Measurements from ENCODE around the gene NDUFAF5. TPM values are rescaled to one million over a fixed set of nuclear protein-coding genes. Genes with fewer than 3 reads are reported as not detected.
A peak's percentile ranks its signal among the peaks of the same experiment; 100 is the strongest.

NDUFAF5 gene
- total RNA-seq, 6 experiments from 2014 or later, result 15.3 to 21.9 (median 18.0) TPM

- DNase-seq, result peak; percentile 49
- no peak overlapping the region for H3K4me3 Mint-ChIP-seq
- H3K4me1 Mint-ChIP-seq (ENCODE audit: low read depth), result peaks cover 25% of the 10 kb centered on the region; the same call in 1 of the 2 replicates
- H3K9me3 Mint-ChIP-seq, result no peaks in the 10 kb centered on the region
- TF ChIP-seq CTCF (IDR thresholded peaks at IDR 0.05), result no peak
- no peaks in the 10 kb centered on the region for H3K36me3 Mint-ChIP-seq (ENCODE audit: low read depth)
- H3K27me3 Mint-ChIP-seq (ENCODE audit: insufficient read depth), result no peaks in the 10 kb centered on the region; the same call in none of the 2 replicates
- peak overlapping the region; percentile 41; the same call in 1 of the 2 replicates for H3K27ac Mint-ChIP-seq
Observed at GRCh38 chr20:13852306-13852705, 67.5 kb downstream of the NDUFAF5 start.

GRCh38 chr20:13855613-13856012, 70.8 kb downstream of the NDUFAF5 start:
- Mint-ChIP-seq H3K27me3 (ENCODE audit: insufficient read depth) (no peaks in the 10 kb centered on the region; the same call in 1 of the 2 replicates), H3K27ac (no peak overlapping the region), H3K36me3 (ENCODE audit: low read depth) (peaks cover 4% of the 10 kb centered on the region), H3K9me3 (no peaks in the 10 kb centered on the region; the same call in 1 of the 2 replicates), H3K4me3 (no peak overlapping the region), H3K4me1 (ENCODE audit: low read depth) (peaks cover 27% of the 10 kb centered on the region; the same call in 1 of the 2 replicates)
- DNase-seq, result no peak
- no peak for TF ChIP-seq CTCF (IDR thresholded peaks at IDR 0.05)

- Mint-ChIP-seq H3K4me1 (ENCODE audit: low read depth) (peaks cover 26% of the 10 kb centered on the region; the same call in 1 of the 2 replicates), H3K4me3 (no peak overlapping the region), H3K36me3 (ENCODE audit: low read depth) (peaks cover 7% of the 10 kb centered on the region), H3K9me3 (no peaks in the 10 kb centered on the region; the same call in 1 of the 2 replicates), H3K27ac (no peak overlapping the region), H3K27me3 (ENCODE audit: insufficient read depth) (no peaks in the 10 kb centered on the region; the same call in 1 of the 2 replicates)
- TF ChIP-seq CTCF (IDR thresholded peaks at IDR 0.05), result no peak
- DNase-seq, result no peak
Observed at GRCh38 chr20:13856354-13856753, 71.5 kb downstream of the NDUFAF5 start.

- TF ChIP-seq CTCF (IDR thresholded peaks at IDR 0.05), result no peak
- Mint-ChIP-seq H3K4me3 (no peak overlapping the region), H3K4me1 (ENCODE audit: low read depth) (peaks cover 16% of the 10 kb centered on the region; the same call in 1 of the 2 replicates), H3K27ac (no peak overlapping the region), H3K27me3 (ENCODE audit: insufficient read depth) (no peaks in the 10 kb centered on the region), H3K9me3 (no peaks in the 10 kb centered on the region; the same call in 1 of the 2 replicates), H3K36me3 (ENCODE audit: low read depth) (peaks cover 7% of the 10 kb centered on the region)
- no peak for DNase-seq
Observed at GRCh38 chr20:13857304-13857703, 72.5 kb downstream of the NDUFAF5 start.

GRCh38 chr20:13857961-13858360, 73.1 kb downstream of the NDUFAF5 start:
- H3K36me3 Mint-ChIP-seq (ENCODE audit: low read depth), result peaks cover 7% of the 10 kb centered on the region
- no peaks in the 10 kb centered on the region; the same call in 1 of the 2 replicates for H3K9me3 Mint-ChIP-seq
- H3K4me3 Mint-ChIP-seq, result no peak overlapping the region
- no peak for TF ChIP-seq CTCF (IDR thresholded peaks at IDR 0.05)
- DNase-seq, result no peak
- no peaks in the 10 kb centered on the region for H3K27me3 Mint-ChIP-seq (ENCODE audit: insufficient read depth)
- H3K4me1 Mint-ChIP-seq (ENCODE audit: low read depth), result peaks cover 12% of the 10 kb centered on the region; the same call in 1 of the 2 replicates
- H3K27ac Mint-ChIP-seq, result no peak overlapping the region

All from HFFc6 (cell line).